ENCODE data around the gene VTI1A. TPM values are rescaled to one million over a fixed set of nuclear protein-coding genes. Genes with fewer than 3 reads are reported as not detected.

VTI1A gene
- total and polyA plus RNA-seq, 2 of the 4 experiments (the other 2 are of a cell fraction), result 9.7 to 24.9 TPM

DNA sequence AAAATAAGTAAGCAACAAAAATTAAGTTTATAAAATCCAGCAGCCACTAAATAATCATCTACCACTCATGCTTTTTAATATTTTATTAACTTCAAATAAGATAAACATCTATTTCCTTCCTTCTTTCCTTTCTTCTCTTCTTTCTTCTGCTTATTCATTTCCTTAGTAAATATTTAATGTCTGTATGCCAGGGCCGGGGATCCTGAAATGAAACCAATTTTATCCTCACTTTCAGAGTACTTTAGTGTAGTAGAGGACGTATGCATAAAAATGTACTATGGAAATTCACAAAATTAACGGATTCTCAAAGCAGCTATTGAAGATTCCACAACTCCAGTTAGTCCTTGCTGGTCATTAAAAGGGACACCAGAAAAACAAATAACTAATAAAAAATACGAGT lies 224.7 kb downstream of the VTI1A start:
- no peak overlapping the region for H2BK120ac ChIP-seq (ENCODE audit: low read depth, low read length)
- H3K79me1 ChIP-seq (ENCODE audit: low read depth in 1 of 2, low read length in 2 of 2), result no peaks in the 10 kb centered on the region
- no peak for DNase-seq
- no peaks in the 10 kb centered on the region for H3K9me3 ChIP-seq (ENCODE audit: control insufficient read depth, insufficient read depth, low read length)
- ATAC-seq (ENCODE audit: low read depth), result no peak
- no peak overlapping the region for H4K5ac ChIP-seq (ENCODE audit: low read depth, low read length)
- H3K4me3 ChIP-seq (ENCODE audit: insufficient read depth, low read depth, low read length), result no peak overlapping the region
- no peak overlapping the region for H4K91ac ChIP-seq (ENCODE audit: insufficient read depth, low read depth, low read length)
- dilution Hi-C loops (cut with HindIII; ENCODE audit: low sequenced_read_pairs, unreplicated experiment) (no loop called here), in situ Hi-C loops (cut with MboI; ENCODE audit: low sequenced_read_pairs) (no loop called here), intact Hi-C loops (cut with micrococcal nuclease) (no loop called here)
- no peak overlapping the region for H2AK5ac ChIP-seq (ENCODE audit: low read depth, low read length)
- no peak overlapping the region for H3K9ac ChIP-seq (ENCODE audit: low read depth, low read length)
- no peaks in the 10 kb centered on the region for H4K20me1 ChIP-seq (ENCODE audit: insufficient read depth, low read length)
- H3K56ac ChIP-seq (ENCODE audit: extremely low read depth, insufficient read depth, low read length), result no peak overlapping the region
- BruUV-seq (replicated peaks), result no TSS peak
- no peak overlapping the region for H2BK5ac ChIP-seq (ENCODE audit: low read depth, low read length, poor library complexity, severe bottlenecking)
- no peak overlapping the region for H2BK15ac ChIP-seq (ENCODE audit: low read depth, low read length)
- no peak overlapping the region for H2AFZ ChIP-seq (replicated peaks; ENCODE audit: low read length, poor library complexity)
- no peak overlapping the region for H3K18ac ChIP-seq (ENCODE audit: low read depth, low read length)
- H3K36me3 ChIP-seq (ENCODE audit: control insufficient read depth, insufficient read depth, low read length), result no peaks in the 10 kb centered on the region
- H3K27ac ChIP-seq (ENCODE audit: insufficient read depth, low read length), result no peak overlapping the region
- no peak overlapping the region for H3K14ac ChIP-seq (replicated peaks; ENCODE audit: low read depth, low read length)
- WGBS, 2 experiments (ENCODE audit: extremely low coverage in 2 of 2, insufficient read length in 1 of 2), result no CpG with 5 or more reads among the region's 4 CpGs
- TF ChIP-seq RFX5 (IDR thresholded peaks at IDR 0.05; ENCODE audit: low read depth, low read length) (no peak), RCOR1 (IDR thresholded peaks at IDR 0.05; ENCODE audit: insufficient replicate concordance, low read length) (no peak), BHLHE40 (IDR thresholded peaks at IDR 0.05; ENCODE audit: low read depth, low read length) (no peak)
- POLR2A ChIA-PET (ENCODE audit: unreplicated experiment), result no interaction called here
- CTCF ChIA-PET, result no interaction called here
- H3K4me1 ChIP-seq (ENCODE audit: control insufficient read depth, insufficient read depth, low read length), result no peaks in the 10 kb centered on the region
- no peak overlapping the region for H4K8ac ChIP-seq (ENCODE audit: low read depth in 2 of 2, low read length in 2 of 2)
- H2AK9ac ChIP-seq (replicated peaks; ENCODE audit: low read depth, low read length, poor library complexity), result no peak overlapping the region
- no peaks in the 10 kb centered on the region for H3K27me3 ChIP-seq (ENCODE audit: control insufficient read depth, insufficient read depth, low read length)
- H3K4me2 ChIP-seq (ENCODE audit: low read depth, low read length), result no peak overlapping the region
- no peak overlapping the region for H2BK20ac ChIP-seq (ENCODE audit: low read depth, low read length)
- no peak overlapping the region for H3K23ac ChIP-seq (ENCODE audit: low read depth, low read length)
- H3K4ac ChIP-seq (ENCODE audit: low read depth, low read length), result no peak overlapping the region
- H3K9me1 ChIP-seq (ENCODE audit: insufficient read depth, low read length), result 0 out of 2 replicates have a peak, but pooled peaks cover 3% of the 10 kb centered on the region

Measured in IMR-90 (cell line).